Measurements from ENCODE around the gene SLC29A2.
"Not testable (repeated sequence)": the region's sequence is repeated elsewhere in the genome, so short reads cannot be mapped to it uniquely, and the experiment has no call there.

SLC29A2 gene

DNA sequence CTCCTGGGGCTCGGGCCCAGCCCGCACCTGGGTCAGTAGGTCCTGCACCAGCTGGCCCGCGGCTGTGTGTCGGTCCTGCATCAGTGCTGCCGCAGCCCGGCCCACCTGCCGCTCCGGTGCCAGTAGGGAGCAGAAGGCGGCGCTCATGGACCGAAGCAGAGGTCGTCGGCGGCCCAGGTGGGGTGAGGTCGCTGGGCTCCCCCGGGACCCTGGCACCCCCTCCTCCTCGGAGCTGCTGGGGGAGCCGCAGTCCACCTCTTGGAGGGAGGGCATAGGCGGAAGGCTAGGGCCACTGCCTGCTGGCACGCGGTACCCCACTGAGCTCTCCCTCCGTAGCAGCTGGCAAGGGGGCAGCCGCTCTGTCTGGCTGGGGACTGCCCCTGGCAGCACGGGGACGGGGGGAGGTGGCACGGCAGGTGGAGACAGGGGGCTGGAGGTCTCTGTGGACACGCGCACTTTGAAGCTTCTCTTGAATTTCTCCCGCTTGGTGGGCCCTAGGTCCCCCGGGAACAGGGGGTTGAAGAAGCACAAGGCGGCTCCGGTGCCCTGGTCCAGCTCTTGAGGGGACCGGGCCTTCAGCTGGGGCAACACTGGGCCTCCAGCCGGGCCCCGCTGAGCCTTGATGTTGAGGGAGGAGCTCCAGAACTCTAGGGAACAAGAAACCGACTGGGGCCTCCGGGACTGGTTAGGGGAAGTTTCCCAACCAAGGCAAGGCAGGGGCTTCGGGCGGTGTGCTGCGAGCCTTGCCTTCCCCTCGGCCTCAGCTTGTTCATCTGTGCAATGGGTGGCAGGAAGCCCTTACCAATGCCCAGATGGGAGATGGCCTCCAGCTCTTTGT, 36.7 kb downstream of the SLC29A2 start:
- DNase-seq (ENCODE audit: low read depth, low spot score), result no peak

GRCh38 chr11:66333896-66334604, 37.5 kb downstream of the SLC29A2 start:
- no peak for DNase-seq (ENCODE audit: low read depth, low spot score)

GRCh38 chr11:66333220-66333877, 38.2 kb downstream of the SLC29A2 start:
- DNase-seq (ENCODE audit: low read depth, low spot score), result no peak

GRCh38 chr11:66332371-66333219, 39.0 kb downstream of the SLC29A2 start:
- no peak for DNase-seq (ENCODE audit: low read depth, low spot score)

GRCh38 chr11:66331542-66332370, 39.8 kb downstream of the SLC29A2 start:
- no peak for DNase-seq (ENCODE audit: low read depth, low spot score)

DNA sequence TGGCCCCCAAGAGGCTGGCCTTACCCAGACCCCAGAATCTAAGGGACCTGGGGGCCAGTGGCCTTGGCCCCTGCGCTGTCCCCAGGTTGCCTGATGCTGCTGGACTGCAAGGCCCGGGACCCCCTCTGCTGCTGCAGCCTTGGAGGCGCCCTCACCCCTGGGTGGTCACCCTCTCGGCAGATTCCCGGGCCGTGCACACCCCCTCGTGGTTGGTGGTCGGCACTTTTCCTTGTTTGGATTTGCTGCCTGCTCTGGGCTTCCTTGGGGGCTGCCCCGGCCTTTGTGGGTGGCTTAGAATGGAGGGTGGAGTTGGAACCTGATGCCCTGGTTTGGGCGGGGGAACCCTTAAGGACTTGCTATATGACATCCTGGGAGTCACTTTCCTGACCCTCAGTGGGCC, 40.6 kb downstream of the SLC29A2 start:
- no peak for DNase-seq (ENCODE audit: low read depth, low spot score)

DNA sequence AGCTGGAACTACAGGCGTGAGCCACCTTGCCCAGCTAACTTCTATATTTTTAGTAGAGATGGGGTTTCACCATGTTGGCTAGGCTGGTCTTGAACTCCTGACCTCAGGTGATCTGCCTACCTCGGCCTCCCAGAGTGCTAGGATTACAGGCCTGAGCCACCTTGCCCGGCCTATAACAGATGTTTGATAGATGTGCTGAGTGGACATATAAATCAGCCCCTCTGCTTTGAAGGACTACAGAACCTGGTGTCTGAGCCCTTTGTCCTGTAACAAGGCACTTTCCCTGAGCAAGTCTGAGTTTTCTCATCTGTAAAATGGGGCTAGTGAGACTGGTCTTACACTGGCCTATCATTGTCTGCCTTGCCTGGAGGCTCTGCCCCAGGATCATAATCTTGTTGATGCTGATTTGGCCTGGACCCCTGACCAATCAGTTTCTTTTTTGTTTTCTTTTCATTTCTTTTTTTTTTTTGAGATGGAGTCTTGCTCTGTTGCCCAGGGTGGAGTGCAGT, 42.3 kb downstream of the SLC29A2 start:
- DNase-seq (ENCODE audit: low read depth, low spot score), result no peak

- peak; percentile 85 for DNase-seq (ENCODE audit: low read depth, low spot score)
These were observed 43.0 kb downstream of the SLC29A2 start for GRCh38 chr11:66328302-66329144.

DNA sequence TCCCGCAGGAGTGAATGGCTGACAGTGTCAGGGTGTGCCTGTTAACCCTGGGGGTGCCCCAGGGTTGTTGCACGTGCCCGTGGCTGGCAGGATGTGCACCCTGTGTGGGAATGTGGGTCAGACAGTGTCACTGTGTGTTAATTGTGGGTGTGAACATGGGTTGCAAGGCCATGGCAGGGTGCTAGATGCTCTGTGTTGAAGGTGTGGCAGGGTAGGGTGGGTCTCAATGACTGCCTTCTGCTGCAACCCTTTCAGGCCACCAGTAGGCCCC, 43.6 kb downstream of the SLC29A2 start:
- DNase-seq (ENCODE audit: low read depth, low spot score), result no peak

GRCh38 chr11:66327171-66328030, 44.2 kb downstream of the SLC29A2 start:
- DNase-seq (ENCODE audit: low read depth, low spot score), result peak; percentile 59

DNA sequence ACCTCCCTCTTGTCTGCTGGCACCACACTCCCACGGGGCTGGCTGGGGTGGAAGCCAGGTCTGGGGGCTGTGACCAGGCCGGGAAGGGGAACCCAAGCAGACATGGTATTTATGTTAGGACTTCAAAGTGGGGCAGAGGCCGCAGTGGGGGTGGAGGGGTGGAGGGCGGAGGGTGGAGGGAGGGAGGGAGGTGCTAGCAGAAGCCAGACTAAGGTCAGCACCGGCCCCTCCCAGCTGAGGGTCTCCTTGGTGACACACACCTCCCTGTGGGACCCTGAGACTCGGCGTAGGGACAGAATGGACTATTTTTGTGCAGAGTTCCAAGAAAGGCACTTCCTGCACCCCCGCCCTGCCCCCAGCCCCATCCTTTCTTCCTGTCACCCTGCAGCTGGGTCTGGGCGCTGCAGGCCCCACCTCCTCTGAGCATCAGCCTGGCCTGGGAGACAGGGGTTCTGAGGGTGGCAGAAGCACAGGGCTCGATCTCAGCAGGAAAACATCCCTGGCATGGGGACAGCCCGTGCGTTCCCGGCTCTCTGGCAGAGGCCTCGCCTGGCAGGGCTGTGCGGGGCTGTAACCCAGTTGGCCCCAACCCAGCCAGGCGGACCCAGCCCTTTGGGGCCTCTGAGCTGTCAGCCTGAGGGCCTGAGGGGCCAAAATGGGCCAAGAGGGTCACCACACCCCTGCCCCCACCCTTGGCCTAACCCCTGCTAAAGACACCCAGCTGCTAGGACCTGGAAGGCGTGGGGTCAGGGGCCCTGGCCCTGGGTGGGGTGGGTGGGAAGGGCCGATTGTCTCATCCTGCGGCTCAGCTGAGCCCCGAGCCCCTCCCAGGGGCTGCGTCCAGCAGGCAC, 45.1 kb downstream of the SLC29A2 start:
- peak; percentile 52 for DNase-seq (ENCODE audit: low read depth, low spot score)

DNA sequence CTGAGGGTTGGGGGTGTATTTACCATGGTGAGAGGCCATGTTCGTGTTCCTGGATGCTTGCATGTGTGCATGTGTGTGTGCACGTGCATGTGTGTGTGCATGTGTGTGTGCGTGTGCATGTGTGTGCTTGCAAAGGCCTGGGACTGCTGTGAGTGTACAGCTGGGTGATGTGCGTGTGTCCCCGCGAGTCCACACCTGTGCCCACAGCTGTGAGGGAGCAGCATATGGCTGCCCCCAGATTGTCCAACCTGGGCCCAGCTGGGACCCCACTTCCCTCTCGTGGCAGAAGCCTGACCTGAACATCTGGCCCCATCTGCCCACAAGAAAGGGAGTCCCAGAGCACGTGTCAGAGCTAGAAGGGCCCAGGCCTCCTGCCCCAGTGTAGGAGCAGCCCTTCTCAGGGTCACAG, 46.3 kb downstream of the SLC29A2 start:
- DNase-seq (ENCODE audit: low read depth, low spot score), result no peak

DNA sequence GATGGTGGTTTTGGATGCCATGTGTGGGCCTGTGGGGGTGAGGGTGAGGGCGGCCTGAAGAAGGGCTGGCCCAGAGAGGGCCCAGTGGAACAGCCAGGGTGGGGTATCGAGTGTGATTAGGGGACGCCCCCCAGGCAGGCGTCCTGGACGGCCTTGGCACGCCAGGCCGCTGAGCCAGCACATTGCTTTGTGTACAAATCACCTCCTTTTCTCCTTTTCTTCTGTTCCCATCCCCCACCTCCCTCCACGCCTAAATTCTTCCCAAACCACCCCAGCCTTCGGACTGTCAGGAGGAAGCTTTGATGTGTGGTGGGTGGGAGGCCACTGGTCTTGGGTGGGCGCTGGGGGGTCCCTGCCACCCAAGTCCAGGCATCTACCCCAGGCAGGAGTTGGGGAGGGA, 46.9 kb downstream of the SLC29A2 start:
- DNase-seq (ENCODE audit: low read depth, low spot score), result peak; percentile 67

DNA sequence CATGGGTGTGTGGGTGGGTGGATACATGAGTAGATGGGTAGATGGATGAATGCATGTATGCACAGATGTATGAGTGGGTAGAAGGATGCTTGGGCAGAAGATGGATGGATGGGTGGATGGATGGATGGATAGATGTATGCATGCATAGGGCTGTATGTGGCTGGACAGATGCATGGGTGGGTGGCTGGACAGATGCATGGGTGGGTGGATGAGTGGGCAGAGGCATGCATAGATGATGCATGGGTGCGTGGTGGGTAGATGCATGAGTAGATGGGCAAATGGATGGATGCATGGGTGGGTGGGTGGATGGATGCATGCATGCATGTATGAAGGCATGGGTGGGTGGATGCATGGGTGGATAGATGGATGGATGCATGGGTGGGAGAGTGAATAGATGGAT, 47.9 kb downstream of the SLC29A2 start:
- no peak for DNase-seq (ENCODE audit: low read depth, low spot score)

DNA sequence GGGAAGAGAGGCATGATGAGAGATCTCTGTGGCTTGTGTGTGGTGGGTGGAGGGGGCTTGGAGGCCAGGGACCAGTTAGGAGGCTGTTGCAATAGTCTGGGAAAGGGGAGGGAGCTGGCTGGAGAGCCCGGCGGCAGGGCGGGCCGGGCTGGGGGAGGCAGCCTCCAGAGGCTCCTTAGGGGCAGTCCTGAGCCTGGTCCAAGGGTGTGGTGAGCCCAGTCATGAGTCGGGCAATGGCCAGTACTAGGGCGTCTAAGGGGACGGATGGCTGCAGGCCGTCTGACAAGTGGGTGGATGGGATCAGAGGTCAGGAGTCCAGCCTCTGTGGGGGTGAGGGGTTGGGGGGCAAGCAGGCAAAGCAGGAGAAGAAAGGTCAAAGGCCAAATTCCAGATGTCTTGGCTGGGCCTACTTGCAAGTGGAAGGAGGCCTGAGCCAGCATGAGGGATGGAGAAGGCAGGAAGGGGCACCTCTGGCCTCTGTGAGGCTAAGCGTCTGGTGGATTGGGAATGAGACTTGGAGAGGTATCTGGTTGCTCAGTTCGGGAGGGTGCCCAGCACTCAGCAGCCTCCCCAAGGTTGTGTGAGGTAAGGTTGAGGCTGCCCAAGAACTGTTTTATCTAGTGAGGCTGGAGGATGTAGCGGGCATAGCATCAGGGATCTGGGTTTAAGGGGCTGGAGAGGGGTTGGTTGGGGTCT, 48.7 kb downstream of the SLC29A2 start:
- DNase-seq (ENCODE audit: low read depth, low spot score), result no peak

- no peak for DNase-seq (ENCODE audit: low read depth, low spot score)
These were observed 50.0 kb downstream of the SLC29A2 start for GRCh38 chr11:66321606-66322005.

DNA sequence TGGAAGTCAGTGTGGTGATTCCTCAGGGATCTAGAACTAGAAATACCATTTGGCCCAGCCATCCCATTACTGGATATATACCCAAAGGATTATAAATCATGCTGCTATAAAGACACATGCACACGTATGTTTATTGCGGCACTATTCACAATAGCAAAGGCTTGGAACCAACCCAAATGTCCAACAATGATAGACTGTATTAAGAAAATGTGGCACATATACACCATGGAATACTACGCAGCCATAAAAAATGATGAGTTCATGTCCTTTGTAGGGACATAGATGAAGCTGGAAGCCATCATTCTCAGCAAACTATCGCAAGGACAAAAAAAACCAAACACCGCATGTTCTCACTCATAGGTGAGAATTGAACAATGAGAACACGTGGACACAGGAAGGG, 50.8 kb downstream of the SLC29A2 start:
- not testable (repeated sequence) for DNase-seq (ENCODE audit: low read depth, low spot score)
